ENCODE measurements around the gene MDGA2.
"Not testable (repeated sequence)": the region's sequence is repeated elsewhere in the genome, so short reads cannot be mapped to it uniquely, and the experiment has no call there.

GRCh38 chr14:47242579-47242978 is 432.8 kb downstream of the MDGA2 start:
- TF ChIP-seq POLR2A (IDR thresholded peaks at IDR 0.05; ENCODE audit: low read depth, low read length); POLR2AphosphoS5 (IDR thresholded peaks at IDR 0.05; ENCODE audit: low read depth, low read length); TAF1 (IDR thresholded peaks at IDR 0.05; ENCODE audit: borderline replicate concordance, low read depth, low read length): not testable (repeated sequence)
